ENCODE data around the gene KIFC1. TPM values are rescaled to one million over a fixed set of nuclear protein-coding genes. Genes with fewer than 3 reads are reported as not detected.

The KIFC1 gene
- total RNA-seq, 1 donor from 2014 or later, result 1.0 TPM

DNA sequence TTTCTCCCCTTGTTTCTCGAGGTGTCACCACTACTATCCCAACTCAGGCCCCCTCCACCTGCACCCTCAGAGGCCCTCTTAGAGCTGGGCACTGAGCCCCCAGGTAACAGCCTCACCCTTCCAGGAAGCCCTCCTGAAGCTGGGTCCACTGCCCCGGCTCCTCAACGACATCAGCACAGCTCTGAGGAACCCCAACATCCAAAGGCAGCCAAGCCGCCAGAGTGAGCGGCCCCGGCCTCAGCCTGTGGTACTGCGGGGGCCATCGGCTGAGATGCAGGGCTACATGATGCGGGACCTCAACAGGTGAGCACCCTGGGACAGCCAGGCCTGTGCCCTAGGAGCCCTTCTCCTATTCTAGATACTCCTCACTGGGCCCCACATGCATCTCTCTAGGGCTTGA, 49.8 kb downstream of the KIFC1 start:
- no peak for DNase-seq (ENCODE audit: low spot score)

DNA sequence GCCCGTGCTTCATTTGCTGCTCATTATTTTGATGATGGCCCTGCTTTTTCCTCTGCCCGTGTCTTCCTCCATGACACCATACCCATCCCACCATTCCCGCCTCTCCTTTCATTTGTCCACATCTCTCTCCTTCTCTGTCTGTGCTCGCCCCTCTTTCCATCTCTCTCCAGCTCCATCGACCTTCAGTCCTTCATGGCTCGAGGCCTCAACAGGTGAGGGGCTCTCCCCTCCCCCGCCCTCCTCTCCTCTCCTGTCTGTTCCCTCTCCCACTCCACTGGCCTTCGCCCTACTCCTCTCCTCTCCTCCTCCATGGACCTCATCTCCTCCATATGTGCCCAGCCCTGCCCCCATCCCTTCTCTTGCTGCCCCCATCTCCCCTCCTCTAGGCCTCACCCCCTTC, 50.7 kb downstream of the KIFC1 start:
- no peak for DNase-seq (ENCODE audit: low spot score)

DNA sequence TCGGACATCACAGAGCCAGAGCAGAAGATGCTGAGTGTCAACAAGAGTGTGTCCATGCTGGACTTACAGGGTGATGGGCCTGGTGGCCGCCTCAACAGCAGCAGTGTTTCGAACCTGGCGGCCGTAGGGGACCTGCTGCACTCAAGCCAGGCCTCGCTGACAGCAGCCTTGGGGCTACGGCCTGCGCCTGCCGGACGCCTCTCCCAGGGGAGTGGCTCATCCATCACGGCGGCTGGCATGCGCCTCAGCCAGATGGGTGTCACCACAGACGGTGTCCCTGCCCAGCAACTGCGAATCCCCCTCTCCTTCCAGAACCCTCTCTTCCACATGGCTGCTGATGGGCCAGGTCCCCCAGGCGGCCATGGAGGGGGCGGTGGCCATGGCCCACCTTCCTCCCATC, 51.4 kb downstream of the KIFC1 start:
- no peak for DNase-seq (ENCODE audit: low spot score)

DNA sequence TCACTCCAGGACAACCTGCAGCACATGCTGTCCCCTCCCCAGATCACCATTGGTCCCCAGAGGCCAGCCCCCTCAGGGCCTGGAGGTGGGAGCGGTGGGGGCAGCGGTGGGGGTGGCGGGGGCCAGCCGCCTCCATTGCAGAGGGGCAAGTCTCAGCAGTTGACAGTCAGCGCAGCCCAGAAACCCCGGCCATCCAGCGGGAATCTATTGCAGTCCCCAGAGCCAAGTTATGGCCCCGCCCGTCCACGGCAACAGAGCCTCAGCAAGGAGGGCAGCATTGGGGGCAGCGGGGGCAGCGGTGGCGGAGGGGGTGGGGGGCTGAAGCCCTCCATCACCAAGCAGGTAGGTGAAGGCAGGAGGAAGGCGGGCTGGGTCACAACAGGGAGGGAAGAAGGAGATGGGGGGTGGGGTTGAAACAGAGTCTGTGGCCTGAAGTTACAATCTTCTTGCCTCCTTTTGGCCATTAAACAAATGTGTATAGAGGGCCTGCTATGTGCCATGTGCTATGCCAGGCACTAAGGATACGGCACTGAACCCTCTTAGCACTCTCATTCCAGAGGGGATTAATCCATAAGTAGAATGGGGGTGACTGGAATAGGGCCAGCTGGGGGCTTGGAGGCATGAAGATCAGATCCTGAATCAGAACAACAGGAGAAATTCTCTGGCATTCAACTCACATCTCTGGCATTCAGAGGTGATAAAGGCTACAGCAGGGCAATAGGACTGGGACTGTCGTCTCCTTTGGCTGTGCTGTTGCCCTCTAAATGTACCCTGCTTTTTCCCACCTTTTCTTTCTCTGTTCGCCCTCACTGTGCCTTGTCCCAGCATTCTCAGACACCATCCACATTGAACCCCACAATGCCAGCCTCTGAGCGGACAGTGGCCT, 52.2 kb downstream of the KIFC1 start:
- DNase-seq (ENCODE audit: low spot score), result no peak

DNA sequence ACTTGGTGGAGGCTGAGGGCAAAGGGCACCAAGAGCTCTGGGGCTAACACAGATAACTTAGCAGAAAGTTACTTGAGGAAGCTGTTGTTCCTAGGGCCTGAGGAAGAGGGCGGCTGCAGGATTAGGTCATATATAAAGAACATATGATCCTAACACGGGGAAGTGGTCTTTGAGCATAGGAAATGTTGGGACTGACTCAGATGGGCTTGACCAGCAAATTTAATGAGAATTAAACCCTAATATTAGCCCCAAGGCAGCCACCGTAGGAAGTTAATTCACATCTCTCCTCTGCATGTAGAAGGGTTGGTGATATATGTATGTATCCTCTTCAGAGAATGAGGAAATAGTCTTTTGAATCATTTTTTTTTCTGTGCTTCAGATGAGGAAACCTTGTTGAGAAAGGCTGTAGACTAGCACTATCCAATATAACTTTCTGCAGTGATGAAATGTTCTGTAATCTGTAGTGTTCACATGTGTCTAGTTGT, 53.5 kb downstream of the KIFC1 start:
- no peak for DNase-seq (ENCODE audit: low spot score)

DNA sequence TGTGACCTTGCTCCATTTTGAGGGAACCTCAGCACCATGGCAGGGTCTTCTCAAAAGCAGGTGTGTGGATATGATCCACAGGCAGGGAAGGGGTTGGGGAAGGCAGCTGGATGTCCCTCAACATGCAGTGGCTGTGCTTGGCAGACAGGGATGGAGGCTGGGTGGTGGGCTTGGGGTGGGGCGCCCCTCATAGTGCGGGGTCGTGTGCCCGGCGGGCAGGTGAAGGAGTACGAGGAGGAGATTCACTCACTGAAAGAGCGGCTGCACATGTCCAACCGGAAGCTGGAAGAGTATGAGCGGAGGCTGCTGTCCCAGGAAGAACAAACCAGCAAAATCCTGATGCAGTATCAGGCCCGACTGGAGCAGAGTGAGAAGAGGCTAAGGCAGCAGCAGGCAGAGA, 54.7 kb downstream of the KIFC1 start:
- DNase-seq (ENCODE audit: low spot score), result no peak

DNA sequence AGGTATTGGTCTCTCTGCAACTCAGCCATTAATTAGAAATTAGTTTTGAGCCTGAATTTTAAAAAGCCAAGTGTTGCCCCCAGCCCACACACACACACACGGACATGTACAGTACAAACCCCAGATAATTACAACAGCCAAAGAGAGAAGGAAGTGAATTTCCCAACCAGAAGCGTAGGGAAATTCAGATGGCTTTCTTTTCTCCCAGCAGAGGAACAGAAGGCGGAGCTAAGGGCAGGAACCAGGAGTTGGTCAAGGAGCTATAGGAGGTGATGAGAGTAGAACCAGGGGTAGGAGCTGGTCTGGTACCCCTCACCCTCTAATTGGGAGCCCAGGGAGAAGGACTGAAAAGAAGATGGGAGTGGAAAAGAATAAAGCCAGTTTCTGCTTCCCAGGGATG, 58.8 kb downstream of the KIFC1 start:
- no peak for DNase-seq (ENCODE audit: low spot score)

DNA sequence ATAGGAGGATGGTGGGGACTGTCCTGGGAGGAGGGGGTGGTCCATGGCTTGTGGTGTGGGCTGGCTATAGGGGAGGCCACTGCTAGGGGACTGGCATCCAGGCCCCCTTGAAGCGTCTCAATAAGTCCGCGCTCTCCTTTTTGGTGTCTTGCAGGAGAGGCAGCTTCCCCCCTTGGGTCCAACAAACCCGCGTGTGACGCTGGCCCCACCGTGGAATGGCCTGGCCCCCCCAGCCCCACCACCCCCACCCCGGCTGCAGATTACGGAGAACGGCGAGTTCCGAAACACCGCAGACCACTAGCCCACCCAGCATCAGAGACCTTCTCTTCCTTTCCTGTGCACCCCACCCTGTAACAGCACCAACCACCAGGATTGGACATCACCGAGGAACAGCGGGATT, 60.0 kb downstream of the KIFC1 start:
- DNase-seq (ENCODE audit: low spot score), result no peak

DNA sequence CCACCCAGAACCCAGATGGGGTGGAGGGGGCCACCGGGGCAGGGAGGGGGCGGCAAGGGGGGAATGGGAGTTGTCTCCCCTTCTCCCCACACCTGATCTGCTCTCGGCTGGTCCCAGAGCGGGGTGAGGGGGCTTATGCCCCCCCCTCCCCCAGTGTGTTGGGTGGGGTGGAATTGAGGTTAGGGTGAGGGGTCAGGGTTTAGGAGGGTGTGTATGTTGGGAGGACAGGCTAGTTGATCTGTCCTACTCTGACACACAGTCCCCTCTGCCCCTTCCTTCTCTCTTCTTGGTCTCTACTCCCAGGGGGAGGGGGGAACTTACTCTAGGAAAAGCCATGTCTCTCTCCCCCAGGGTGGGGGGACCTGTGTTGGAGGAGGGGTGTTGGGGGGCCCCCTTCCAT, 60.9 kb downstream of the KIFC1 start:
- DNase-seq (ENCODE audit: low spot score), result no peak

DNA sequence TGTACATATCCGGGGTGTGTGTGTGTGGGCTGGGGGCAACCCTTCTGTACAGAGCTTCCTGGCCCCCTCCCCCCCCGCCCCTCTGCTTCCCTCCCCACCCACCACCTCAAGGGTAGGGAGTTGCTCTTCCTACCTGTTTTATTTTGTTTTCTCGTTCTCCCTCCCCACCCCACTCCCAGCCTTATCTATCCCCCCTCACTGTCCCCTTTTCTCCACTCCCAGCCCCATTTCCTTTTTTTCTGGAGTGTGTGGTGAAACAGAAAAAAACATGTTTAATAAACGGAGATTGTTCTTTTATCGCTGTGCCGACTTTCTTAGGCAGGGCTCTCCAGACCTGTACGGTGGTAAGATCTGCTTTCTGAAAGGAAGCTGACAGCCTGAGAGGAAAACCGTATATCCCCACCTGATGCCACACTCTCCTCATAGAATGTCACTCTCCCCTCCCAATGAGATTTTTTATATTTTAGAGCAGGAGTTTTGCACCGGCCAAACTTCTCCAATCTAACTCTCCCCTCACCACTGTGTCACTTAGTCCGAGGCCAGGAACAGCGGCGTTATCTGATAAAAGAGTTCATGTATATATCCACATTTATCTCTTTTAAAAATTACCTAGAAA, 61.9 kb downstream of the KIFC1 start:
- DNase-seq (ENCODE audit: low spot score), result no peak

DNA sequence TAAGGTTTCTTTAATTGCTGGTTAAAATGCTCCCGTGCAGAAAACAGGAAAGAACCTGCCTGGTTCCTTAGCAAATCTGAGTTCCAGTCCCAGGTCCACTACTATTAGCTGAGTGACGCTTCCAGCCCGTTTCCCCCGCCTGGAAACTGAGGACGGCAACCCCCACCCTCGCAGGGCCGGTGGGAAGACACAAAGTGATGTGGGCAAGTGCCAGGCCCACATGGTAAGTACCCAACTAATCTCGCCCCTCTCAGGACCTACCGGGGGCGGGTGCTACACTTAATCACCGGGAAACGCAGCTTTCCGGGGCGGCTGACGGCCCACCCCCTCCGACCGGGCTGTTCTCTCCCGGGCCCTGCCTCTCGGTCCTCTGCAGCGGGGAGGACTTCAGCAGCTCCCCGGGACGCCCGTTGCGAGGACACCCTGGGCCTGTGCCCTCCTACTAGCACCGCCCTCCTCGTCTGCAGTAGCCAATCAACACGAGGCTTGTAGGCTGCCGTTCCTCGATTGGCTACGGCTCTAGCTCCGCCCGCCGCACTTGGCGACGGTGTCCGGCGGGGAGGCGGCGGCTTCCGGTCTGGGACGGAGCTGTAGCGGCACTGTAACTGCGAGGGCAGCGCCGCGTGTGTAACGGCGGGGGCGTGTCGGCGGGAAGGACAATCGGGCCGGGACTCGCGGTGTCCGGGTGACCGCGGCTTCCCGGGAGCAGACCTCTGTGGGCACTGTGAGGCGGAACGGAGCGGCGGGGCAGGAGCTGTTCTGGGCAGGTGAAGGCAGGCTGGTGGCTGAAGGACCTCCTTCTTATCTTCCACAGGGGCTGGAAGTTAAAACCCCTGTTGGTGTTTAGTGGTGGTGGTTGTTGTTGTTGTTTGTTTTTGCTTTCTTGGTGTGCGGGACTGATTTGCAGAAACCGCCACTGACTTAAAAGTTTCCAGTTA, 62.7 kb downstream of the KIFC1 start, which contains the start of gene ZBTB9:
Gene ZBTB9, plus strand, starts transcription at position 568 of the 938 bp plus-strand sequence. CDS start 525 bp downstream, outside the sequence.
- peak; percentile 97 for DNase-seq (ENCODE audit: low spot score)

DNA sequence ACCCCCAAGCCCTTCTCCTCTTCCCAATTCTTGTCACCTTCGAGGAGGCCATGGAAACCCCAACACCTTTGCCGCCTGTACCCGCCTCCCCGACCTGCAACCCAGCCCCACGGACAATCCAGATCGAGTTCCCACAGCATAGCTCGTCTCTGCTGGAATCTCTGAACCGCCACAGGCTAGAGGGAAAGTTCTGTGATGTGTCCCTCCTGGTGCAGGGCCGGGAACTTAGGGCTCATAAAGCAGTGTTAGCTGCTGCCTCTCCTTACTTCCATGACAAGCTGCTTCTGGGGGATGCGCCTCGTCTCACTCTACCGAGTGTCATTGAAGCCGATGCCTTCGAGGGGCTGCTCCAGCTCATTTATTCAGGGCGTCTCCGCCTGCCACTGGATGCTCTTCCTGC, 63.4 kb downstream of the KIFC1 start:
- DNase-seq (ENCODE audit: low spot score), result no peak

DNA sequence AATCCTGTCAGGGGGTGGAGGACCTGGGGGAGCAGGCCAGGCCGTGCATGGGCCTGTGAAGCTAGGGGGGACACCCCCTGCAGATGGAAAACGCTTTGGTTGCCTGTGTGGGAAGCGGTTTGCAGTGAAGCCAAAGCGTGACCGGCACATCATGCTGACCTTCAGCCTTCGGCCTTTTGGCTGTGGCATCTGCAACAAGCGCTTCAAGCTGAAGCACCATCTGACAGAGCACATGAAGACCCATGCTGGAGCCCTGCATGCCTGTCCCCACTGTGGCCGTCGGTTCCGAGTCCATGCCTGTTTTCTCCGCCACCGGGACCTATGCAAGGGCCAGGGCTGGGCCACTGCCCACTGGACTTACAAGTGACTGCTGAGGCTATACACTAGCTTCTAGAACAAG, 64.5 kb downstream of the KIFC1 start:
- DNase-seq (ENCODE audit: low spot score), result no peak

DNA sequence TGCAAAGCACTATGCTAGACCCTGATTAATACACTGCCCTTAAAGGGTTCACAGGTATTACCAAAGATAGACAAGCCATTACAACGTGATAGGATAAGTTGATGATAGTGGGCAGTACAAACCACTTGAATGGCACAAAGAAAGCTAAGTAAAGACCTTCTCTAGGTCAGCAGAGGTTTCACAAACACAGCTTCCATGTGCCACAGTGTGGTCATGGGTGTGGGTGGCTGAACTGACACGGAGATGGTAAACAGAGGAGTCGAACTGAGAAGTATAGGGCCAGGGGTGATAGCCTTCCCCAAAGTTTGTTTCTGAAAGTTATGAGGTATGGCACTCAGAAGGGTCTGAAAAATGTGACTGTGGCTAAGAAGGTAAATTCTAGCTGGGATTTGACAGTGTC, 67.1 kb downstream of the KIFC1 start:
- no peak for DNase-seq (ENCODE audit: low spot score)

DNA sequence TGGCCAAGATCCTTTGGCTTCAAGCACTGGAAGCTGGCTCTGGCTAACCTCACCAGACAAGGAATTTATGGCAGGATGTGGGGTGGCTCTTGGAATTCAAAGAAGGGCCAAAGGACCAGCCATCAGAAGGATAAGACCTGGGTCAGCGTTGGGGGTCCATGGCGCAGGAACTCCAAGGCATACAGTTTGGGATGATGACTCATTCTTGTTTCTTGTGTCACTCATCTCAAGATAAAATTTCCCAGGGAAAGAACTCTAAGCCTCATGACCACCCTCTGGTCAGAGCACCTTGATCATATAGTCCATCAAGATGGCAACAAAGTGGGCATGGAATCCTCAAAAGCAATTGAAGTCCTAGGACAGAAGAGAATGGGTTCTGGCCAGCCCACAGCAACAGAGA, 67.6 kb downstream of the KIFC1 start:
- no peak for DNase-seq (ENCODE audit: low spot score)

Other genes starting within 250 kb of the KIFC1 start
- gene COL11A2, start 199.4 kb upstream of the KIFC1 start, total RNA-seq, result 0.96 TPM
- 50.8 TPM for gene RXRB, start 191.2 kb upstream of the KIFC1 start, total RNA-seq
- 60.7 TPM for gene SLC39A7, start 191.0 kb upstream of the KIFC1 start, total RNA-seq
- 28.6 TPM for gene HSD17B8, start 187.2 kb upstream of the KIFC1 start, total RNA-seq
- gene RING1, start 183.3 kb upstream of the KIFC1 start, total RNA-seq, result 50.6 TPM
- 80.8 TPM for gene VPS52, start 119.9 kb upstream of the KIFC1 start, total RNA-seq
- 3,074 TPM for gene RPS18, start 119.7 kb upstream of the KIFC1 start, total RNA-seq
- 20.2 TPM for gene B3GALT4, start 114.7 kb upstream of the KIFC1 start, total RNA-seq
- 53.8 TPM for gene WDR46, start 102.6 kb upstream of the KIFC1 start, total RNA-seq
- 49.9 TPM for gene PFDN6, start 102.2 kb upstream of the KIFC1 start, total RNA-seq
- 163 TPM for gene RGL2, start 92.9 kb upstream of the KIFC1 start, total RNA-seq
- 132 TPM for gene TAPBP, start 77.7 kb upstream of the KIFC1 start, total RNA-seq
- gene ZBTB22, start 74.1 kb upstream of the KIFC1 start, total RNA-seq, result 24.2 TPM
- 28.8 TPM for gene DAXX, start 68.9 kb upstream of the KIFC1 start, total RNA-seq
- gene PHF1, start 19.2 kb downstream of the KIFC1 start, total RNA-seq, result 58.8 TPM
- gene CUTA, start 26.3 kb downstream of the KIFC1 start, total RNA-seq, result 157 TPM
- gene SYNGAP1, start 28.2 kb downstream of the KIFC1 start, total RNA-seq, result 32.6 TPM
- 11.1 TPM for gene ZBTB9, start 62.8 kb downstream of the KIFC1 start, total RNA-seq
- gene BAK1, start 188.5 kb downstream of the KIFC1 start, total RNA-seq, result 27.9 TPM
- gene ITPR3, start 229.5 kb downstream of the KIFC1 start, total RNA-seq, result 31.3 TPM

Measured in ureter (tissue), 1 donor.